HL-60/S4 treated with retinoic acid at 250 ng/mL for 4 days and 3 days (cell line): ENCODE results near the gene SEMG1.

Experiments used
- in situ Hi-C: fragments of 300-500 bp; cut with MboI; formaldehyde crosslinking; loops from 2 replicates; pipeline ENCODE4 v1.7.0; 2022; ENCODE audit warnings: low sequenced_read_pairs

Gene SEMG1

GRCh38 chr20:45206725-45207124 lies at the start of gene SEMG1:
Gene SEMG1, plus strand, starts transcription at chr20:45207033. Its CDS starts 21 bp downstream, at chr20:45207054.
- in situ Hi-C loops = no loop called here

DNA sequence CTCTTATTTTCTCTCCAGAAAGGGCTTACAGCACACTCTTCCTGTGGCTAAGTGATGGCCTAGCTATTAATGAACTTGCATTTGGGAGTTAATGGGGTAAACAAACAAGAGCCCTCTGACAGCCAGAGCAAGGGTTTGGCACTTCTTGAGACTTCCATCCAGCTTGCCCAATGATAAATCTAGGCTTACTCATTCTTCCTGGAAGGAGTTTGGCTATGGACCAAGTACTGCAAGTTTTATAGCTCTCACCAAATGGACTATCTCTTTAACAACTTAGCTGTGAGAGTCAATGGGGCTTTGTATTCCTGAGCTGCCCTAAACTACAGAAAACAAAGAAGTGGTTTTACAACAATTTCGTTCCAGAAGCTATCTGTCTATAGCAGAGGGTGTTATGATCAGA lies 48.9 kb upstream of the SEMG1 start:
- in situ Hi-C loops = no loop called here

GRCh38 chr20:45163083-45163803 lies 43.6 kb upstream of the SEMG1 start:
- in situ Hi-C loops = no loop called here

GRCh38 chr20:45164906-45165305 lies 41.9 kb upstream of the SEMG1 start:
- in situ Hi-C loops = no loop called here

DNA sequence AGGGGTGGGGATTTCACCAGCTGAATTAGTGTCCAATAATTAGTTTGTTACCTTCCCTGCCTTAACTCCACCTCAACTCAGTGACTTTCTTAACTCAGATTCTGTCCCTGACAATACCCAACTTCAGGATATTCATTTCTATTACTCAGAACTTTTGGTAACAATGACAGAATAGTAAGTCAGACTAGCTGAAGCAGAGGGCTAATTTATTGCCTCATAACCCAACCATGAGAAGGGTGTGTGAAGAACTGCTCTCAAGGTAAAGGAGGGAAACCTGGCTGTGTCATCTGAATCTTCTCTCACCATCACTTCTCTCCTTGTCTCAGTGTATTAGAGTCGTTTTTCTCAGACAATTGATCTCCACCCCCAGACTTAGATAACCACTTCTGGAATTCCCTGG lies 33.3 kb upstream of the SEMG1 start:
- in situ Hi-C loops = no loop called here

DNA sequence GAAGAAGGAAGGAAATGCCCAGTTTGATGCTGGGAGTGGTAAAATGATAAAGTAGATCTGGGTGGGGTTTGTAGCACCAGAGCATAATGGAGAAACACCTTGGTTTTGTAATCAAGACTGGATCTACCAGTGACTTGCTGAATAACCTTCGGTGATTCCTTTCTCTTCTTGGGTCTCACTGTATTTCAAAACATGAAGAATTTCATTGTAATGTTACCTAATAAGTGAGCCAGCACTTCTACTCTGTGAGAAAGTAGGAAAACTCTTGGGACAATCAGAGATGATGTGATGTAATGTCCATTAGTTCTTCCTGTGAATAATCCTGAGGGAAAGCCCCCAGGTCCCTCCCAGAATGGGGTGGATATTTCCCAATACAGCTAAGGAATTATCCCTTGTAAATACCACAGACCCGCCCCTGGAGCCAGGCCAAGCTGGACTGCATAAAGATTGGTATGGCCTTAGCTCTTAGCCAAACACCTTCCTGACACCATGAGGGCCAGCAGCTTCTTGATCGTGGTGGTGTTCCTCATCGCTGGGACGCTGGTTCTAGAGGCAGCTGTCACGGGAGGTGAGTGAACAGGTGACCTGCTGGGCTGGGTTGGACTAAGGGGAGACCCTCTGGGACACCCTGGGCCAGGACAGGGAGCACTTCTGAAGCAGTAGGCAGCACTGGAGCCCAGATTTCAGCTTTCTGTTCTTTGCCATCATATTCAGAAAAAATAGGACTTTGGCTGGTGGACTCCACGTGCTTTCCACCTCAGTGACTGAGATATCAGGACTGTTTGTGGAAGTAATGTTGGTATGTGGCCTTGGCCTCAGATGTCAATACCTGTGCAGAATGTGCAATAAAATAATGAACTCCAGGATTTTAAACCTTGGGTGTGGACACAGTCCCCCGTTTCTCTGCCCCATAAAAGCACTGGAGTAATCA lies 32.1 kb upstream of the SEMG1 start, which contains the start of gene PI3:
TSS of gene PI3 (plus strand) at position 469 of the 931 bp plus-strand sequence. CDS start at position 490, 21 bp downstream.
- in situ Hi-C loops = no loop called here

DNA sequence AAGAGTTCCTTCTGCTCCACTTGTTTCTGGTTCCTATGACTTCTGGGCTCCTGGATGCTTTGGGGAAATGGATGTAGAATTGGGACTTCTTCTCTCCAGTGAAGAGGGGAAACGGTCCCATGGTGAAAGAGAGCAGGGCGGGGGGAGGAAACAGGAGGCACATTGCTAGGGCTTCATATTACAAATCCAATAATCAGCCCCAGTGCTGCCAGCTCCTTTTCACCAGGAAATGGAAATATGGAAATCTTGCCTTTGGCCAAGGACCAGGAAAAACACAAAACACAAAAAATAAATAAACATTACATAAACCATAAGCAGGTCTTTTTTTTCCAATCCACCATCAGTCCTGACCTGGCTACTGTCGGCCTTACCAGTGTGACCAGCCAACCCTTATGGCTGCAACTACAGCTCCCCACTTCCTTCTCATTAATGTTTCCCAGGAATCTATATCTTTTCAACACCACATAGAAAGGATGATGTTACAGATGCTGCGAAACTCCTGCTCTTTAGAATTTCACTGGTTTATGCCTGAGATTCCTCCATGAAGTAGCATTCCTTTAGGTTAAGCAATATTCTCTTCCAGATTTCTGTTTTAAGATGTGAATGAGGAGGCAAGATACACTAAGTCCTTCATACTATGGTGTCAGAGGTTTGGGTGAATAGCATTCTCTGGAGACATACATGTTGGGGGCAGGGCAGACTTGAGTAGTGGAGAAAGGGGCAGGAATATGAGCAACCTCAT lies 30.1 kb upstream of the SEMG1 start:
- in situ Hi-C loops = no loop called here

DNA sequence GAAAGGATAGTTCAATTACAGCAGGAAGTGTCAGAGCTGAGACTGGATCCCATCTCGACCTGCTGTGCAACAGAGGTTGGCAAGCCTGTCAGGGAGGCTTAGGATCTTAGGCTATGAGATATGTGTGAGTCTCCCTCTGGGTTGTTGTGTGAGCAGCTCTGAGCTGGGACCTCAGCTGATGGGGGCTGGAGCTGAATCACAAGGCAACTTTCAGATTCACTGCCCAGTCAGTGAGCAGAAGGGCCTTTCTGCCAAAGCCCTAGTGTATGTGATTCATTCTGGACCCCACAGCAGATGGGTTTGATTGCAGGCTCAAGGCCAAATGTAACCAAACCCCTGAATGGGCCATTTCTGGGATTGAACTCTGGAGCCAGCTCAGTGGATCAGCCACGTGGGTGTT lies 27.7 kb upstream of the SEMG1 start:
- in situ Hi-C loops = no loop called here

GRCh38 chr20:45181639-45182038 lies 25.2 kb upstream of the SEMG1 start:
- in situ Hi-C loops = no loop called here

DNA sequence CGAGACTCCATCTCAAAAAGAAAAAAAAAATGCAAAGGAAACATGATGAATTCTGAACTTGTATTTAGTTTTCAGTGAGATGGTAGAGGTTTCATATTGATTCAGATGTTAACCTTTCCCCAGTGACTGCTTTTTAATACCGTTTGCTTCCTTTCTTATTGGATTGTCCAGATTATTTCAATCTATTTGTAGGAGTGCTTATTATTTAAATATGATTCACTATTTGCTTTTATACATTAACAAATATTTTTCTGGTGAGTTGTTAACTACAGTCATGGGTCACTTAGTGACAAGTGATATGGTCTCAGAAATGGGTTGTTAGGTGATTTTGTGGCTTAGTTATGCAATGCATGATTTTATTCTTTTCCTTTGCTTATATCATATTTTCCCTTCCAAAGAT lies 23.7 kb upstream of the SEMG1 start:
- in situ Hi-C loops = no loop called here

GRCh38 chr20:45187693-45188092 lies 19.1 kb upstream of the SEMG1 start:
- in situ Hi-C loops = no loop called here

- in situ Hi-C loops = no loop called here
Observed at GRCh38 chr20:45189067-45189609, 17.7 kb upstream of the SEMG1 start.

- in situ Hi-C loops = no loop called here
Observed at GRCh38 chr20:45189861-45190260, 17.0 kb upstream of the SEMG1 start.

DNA sequence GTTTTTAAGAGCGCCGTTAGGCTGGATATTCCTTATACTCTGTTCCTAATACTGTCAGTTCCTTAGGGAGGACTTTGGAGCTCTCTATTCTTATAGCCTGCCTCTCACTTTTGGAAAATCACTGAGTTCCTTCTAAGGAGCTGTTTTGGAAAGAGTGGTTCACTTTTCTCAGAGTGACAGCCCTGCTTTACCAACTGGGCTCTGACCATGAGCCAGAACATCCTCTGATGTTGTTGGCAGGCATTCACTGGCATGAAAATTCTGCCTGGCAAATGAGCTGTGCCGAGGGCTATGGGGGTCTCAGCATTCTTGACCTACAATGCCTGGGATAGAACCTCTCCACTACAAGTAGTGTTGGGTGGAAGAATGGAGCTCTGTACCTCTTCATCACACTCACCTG lies 14.9 kb upstream of the SEMG1 start:
- in situ Hi-C loops = no loop called here

DNA sequence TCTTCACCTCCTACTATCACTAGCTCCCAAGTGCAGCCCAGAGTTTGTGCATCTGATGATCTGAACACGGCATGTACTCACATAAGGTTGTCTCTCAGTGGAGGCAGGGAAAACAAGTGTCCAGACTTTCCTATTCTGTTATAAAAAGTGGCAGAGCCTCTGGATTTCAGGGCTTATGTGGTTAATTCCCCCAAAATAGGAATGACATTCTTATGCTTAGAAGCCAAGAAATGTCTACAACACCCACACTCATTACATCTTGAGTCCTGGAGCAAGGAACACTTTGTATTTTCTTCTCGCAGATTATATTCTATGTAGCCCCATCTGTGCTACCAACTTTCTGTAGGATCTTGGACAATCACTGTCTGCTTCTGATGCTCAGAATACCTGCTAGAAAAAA lies 13.5 kb upstream of the SEMG1 start:
- in situ Hi-C loops = no loop called here

DNA sequence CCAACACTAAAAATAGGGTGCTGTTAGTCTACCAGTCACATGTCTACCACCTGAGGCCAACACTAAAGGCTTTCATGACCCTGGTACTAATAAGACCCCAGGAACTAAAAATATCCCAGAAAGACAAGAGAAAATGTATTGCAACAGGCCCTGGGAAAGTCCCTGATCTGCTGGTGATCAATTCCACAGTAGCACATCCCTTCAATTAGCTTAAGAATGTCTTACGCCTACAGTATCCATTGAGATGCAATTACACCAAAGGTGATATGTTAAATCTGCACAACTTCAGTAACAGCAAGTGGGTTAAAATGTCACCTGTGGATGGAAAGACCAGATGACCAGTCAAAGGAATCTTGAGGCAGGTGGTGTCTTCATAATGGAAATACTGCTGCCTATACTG lies 3.1 kb downstream of the SEMG1 start:
- in situ Hi-C loops = no loop called here

DNA sequence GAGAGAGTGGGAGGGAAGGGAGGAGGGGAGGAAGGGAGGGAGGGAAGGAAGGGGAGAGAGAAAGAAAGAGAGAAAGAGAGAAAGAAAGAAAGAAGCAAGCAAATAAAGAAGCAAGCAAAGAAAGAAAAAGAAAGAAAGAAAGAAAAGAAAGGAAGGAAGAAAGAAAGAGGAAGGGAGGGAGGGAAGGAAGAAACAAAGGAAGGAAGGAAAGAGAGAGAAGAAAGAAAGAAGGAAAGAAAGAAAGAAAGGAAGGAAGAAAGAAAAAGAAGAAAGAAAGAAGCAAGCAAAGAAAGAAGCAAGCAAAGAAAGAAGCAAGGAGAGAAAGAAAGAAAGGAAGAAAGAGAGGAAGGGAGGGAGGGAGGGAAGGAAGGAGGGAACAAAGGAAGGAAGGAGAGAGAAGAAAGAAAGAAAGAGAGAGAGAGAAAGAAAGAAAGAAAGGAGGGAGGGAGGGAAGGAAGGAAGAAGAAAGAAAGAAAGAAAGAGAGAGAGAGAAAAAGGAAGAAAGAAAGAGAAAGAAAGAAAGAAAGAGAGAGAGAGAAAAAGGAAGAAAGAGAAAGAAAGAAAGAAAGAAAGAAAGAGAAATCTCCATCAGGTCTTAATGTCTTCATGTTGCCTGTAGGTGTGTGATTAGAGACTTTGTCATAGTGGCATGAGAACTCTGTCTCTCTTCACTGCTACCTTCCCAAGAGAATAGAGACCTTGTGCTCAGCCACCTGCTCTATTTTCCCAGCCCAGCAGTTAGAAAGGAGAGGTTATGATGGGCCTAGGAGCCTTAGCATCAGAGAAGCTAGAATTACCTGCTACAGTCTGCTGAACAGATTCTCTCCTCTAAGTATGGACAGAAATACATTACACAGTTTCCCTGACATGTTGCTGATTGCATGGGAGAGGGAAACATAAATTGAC lies 5.0 kb downstream of the SEMG1 start:
- in situ Hi-C loops = no loop called here

- in situ Hi-C loops = no loop called here
Observed at GRCh38 chr20:45212836-45213235, 6.0 kb downstream of the SEMG1 start.

- in situ Hi-C loops = no loop called here
Observed at GRCh38 chr20:45218124-45218523, 11.3 kb downstream of the SEMG1 start.

GRCh38 chr20:45218636-45219035 lies 11.8 kb downstream of the SEMG1 start:
- in situ Hi-C loops = no loop called here
